HEK293 (cell line): ENCODE results near the gene PPARD.

Experiments
- CTCF ChIA-PET: fragments of 350-600 bp; formaldehyde crosslinking; extraction: SDS; loops from one replicate; lab custom pipeline; 2021; ENCODE audit warnings: antibody characterized with exemption; lab: Yijun Ruan, JAX
- POLR2A ChIA-PET: fragments of 300-600 bp; formaldehyde crosslinking; extraction: SDS; loops from one replicate; lab custom pipeline; 2020; ENCODE audit warnings: antibody characterized with exemption, inconsistent platforms; lab: Yijun Ruan, JAX
- H3K27ac ChIP-seq: fragments of 200-500 bp; sonication (Bioruptor generic); 2 replicates; pipeline ENCODE4 v1.5.1; 2014; ENCODE audit warnings: low read depth, low read length, control low read depth, inconsistent platforms; ENCODE audit errors: extremely low read depth
- H3K36me3 ChIP-seq, 2 experiments: fragments of 200-500 bp in 1 of 2; sonication (Bioruptor generic) in 1 of 2; 1 replicate in 1 of 2; 2 replicates in 1 of 2; pipeline ENCODE4 v1.5.1; 2014 to 2017; ENCODE audit warnings: inconsistent platforms in 2 of 2, low read length in 2 of 2; ENCODE audit not compliant: control insufficient read depth in 2 of 2, insufficient read depth in 1 of 2
- H3K4me1 ChIP-seq: fragments of 200-500 bp; sonication (Bioruptor generic); 2 replicates; pipeline ENCODE4 v1.5.1; 2014; ENCODE audit warnings: mild to moderate bottlenecking, low read length, inconsistent platforms; ENCODE audit not compliant: control insufficient read depth, insufficient read depth
- H3K4me3 ChIP-seq: 2 replicates; pipeline ENCODE4 v1.5.1; 2011; ENCODE audit warnings: low read depth, mild to moderate bottlenecking, control low read depth, low read length, moderate library complexity
- H3K9me3 ChIP-seq: fragments of 200-500 bp; sonication (Bioruptor generic); 2 replicates; pipeline ENCODE4 v1.5.1; 2014; ENCODE audit warnings: low read depth, low read length, inconsistent platforms; ENCODE audit not compliant: control insufficient read depth, insufficient read depth
- GLI2 ChIP-seq: fragments of 450-650 bp; formaldehyde crosslinking; IDR thresholded peaks from 2 replicates; pipeline ENCODE4; 2017; ENCODE audit warnings: missing biosample characterization, missing genetic modification characterization, low read depth, borderline replicate concordance
- HOXC10 ChIP-seq: sonication (generic); formaldehyde crosslinking; IDR thresholded peaks from 2 replicates; pipeline ENCODE4 v1.8.1; 2023; ENCODE audit warnings: mild to moderate bottlenecking, missing genetic modification reagents
- MZF1 ChIP-seq: fragments of 450-650 bp; formaldehyde crosslinking; IDR thresholded peaks from 2 replicates; pipeline ENCODE4 v1.5.1; 2017; ENCODE audit warnings: missing biosample characterization, missing genetic modification characterization, borderline replicate concordance
- OVOL3 ChIP-seq: fragments of 450-650 bp; formaldehyde crosslinking; IDR thresholded peaks from 2 replicates; pipeline ENCODE4 v1.5.1; 2016; ENCODE audit warnings: missing biosample characterization, missing genetic modification characterization
- PRDM1 ChIP-seq: fragments of 450-650 bp; formaldehyde crosslinking; IDR thresholded peaks from 2 replicates; pipeline ENCODE4; 2016; ENCODE audit warnings: missing biosample characterization, missing genetic modification characterization
- SP7 ChIP-seq: fragments of 450-650 bp; formaldehyde crosslinking; IDR thresholded peaks from 2 replicates; pipeline ENCODE4 v1.5.1; 2016; ENCODE audit warnings: missing biosample characterization, missing genetic modification characterization
- ZBTB21 ChIP-seq: fragments of 450-650 bp; formaldehyde crosslinking; IDR thresholded peaks from 2 replicates; pipeline ENCODE4 v1.5.1; 2017; ENCODE audit warnings: missing biosample characterization, missing genetic modification characterization
- ZFP69B ChIP-seq: fragments of 450-650 bp; formaldehyde crosslinking; IDR thresholded peaks from 2 replicates; pipeline ENCODE4 v1.5.1; 2016; ENCODE audit warnings: missing biosample characterization, missing genetic modification characterization
- ZNF132 ChIP-seq: fragments of 450-650 bp; formaldehyde crosslinking; IDR thresholded peaks from 2 replicates; pipeline ENCODE4 v1.5.1; 2017; ENCODE audit warnings: missing biosample characterization, missing genetic modification characterization, borderline replicate concordance
- ZNF174 ChIP-seq: fragments of 450-650 bp; formaldehyde crosslinking; IDR thresholded peaks from 2 replicates; pipeline ENCODE4 v1.5.0; 2017; ENCODE audit warnings: missing biosample characterization, mild to moderate bottlenecking, missing genetic modification characterization
- ZNF19 ChIP-seq: fragments of 450-650 bp; formaldehyde crosslinking; IDR thresholded peaks from 2 replicates; pipeline ENCODE4; 2016; ENCODE audit warnings: missing biosample characterization, missing genetic modification characterization, low read depth
- ZNF341 ChIP-seq: fragments of 450-650 bp; formaldehyde crosslinking; IDR thresholded peaks from 2 replicates; pipeline ENCODE4; 2016; ENCODE audit warnings: low read depth, missing biosample characterization, missing genetic modification characterization
- ZNF391 ChIP-seq: fragments of 450-650 bp; formaldehyde crosslinking; IDR thresholded peaks from 2 replicates; pipeline ENCODE4 v1.5.1; 2016; ENCODE audit warnings: low read depth, missing biosample characterization, missing genetic modification characterization, borderline replicate concordance
- ZNF473 ChIP-seq: fragments of 450-650 bp; formaldehyde crosslinking; IDR thresholded peaks from 2 replicates; pipeline ENCODE4 v1.5.1; 2017; ENCODE audit warnings: missing biosample characterization, missing genetic modification characterization
- ZNF510 ChIP-seq: fragments of 450-650 bp; formaldehyde crosslinking; IDR thresholded peaks from 2 replicates; pipeline ENCODE4 v1.5.1; 2018; ENCODE audit warnings: mild to moderate bottlenecking, missing genetic modification characterization, missing biosample characterization; ENCODE audit not compliant: insufficient replicate concordance
- ZNF529 ChIP-seq: fragments of 450-650 bp; formaldehyde crosslinking; IDR thresholded peaks from 2 replicates; pipeline ENCODE4 v1.5.1; 2017; ENCODE audit warnings: missing genetic modification characterization, missing biosample characterization; ENCODE audit not compliant: insufficient replicate concordance
- ZNF768 ChIP-seq: fragments of 450-650 bp; formaldehyde crosslinking; IDR thresholded peaks from 2 replicates; pipeline ENCODE4 v1.5.1; 2018; ENCODE audit warnings: missing biosample characterization, mild to moderate bottlenecking, missing genetic modification characterization
- ZSCAN23 ChIP-seq: fragments of 450-650 bp; formaldehyde crosslinking; IDR thresholded peaks from 2 replicates; pipeline ENCODE4 v1.5.1; 2016; ENCODE audit warnings: missing biosample characterization, missing genetic modification characterization
- ZSCAN30 ChIP-seq: fragments of 450-650 bp; IDR thresholded peaks from 2 replicates; pipeline ENCODE4 v1.5.1; 2018; ENCODE audit warnings: missing biosample characterization, mild to moderate bottlenecking, missing genetic modification characterization, moderate library complexity
- TF ChIP-seq, protein P1 (sequence below): fragments of 450-650 bp; formaldehyde crosslinking; IDR thresholded peaks from 2 replicates; pipeline ENCODE4 v1.5.1; 2016; ENCODE audit warnings: missing biosample characterization, missing genetic modification characterization
- TF ChIP-seq, protein P2 (sequence below): fragments of 450-650 bp; formaldehyde crosslinking; IDR thresholded peaks from 2 replicates; pipeline ENCODE4 v1.5.1; 2016; ENCODE audit warnings: missing biosample characterization, missing genetic modification characterization
- TF ChIP-seq, protein P3 (sequence below): fragments of 450-650 bp; formaldehyde crosslinking; IDR thresholded peaks from 2 replicates; pipeline ENCODE4 v1.5.1; 2016; ENCODE audit warnings: missing biosample characterization, missing genetic modification characterization
- TF ChIP-seq, protein P4 (sequence below): fragments of 450-650 bp; formaldehyde crosslinking; IDR thresholded peaks from 2 replicates; pipeline ENCODE4 v1.5.1; 2017; ENCODE audit warnings: missing biosample characterization, missing genetic modification characterization
- TF ChIP-seq, protein P5 (sequence below): fragments of 450-650 bp; formaldehyde crosslinking; IDR thresholded peaks from 2 replicates; pipeline ENCODE4 v1.5.1; 2016; ENCODE audit warnings: missing biosample characterization, missing genetic modification characterization

Gene PPARD

DNA sequence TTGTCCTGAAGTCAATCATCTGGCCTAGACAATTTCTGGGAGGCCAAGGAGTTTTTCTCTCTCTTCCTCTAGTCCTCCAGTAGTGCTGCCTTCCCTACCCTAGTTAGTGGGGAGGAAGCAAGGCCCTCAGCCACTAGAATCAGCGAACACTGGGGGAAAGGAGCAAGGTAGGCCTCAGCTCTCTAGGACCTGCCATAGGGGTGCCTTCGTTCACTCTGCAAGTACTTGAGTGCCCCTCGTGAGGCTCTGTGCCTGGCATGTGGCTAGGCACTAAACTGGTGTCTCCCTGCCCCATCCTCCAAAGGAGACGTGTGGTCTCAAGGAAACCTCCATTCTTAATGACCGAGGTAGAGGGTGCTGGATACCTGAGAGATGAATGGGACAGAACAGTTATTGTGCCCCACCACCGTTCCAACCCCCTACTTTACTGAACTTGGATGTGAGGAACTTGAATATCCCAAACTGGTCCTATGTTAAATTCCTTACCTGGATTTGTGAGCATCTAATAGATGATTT is 43.7 kb upstream of the PPARD start:
- CTCF ChIA-PET, result interaction anchor here (0.7 to 3.5 kb wide), 2 partner anchors 27 to 160 kb away, joined by 4 to 16 read pairs; no protein-coding TSS in a partner anchor
- H3K36me3 ChIP-seq, result peaks cover 0 to 18% of the 10 kb centered on the region in 2 experiments; a peak in 1 of 3 replicates
- H3K4me1 ChIP-seq, result no peaks in the 10 kb centered on the region
- POLR2A ChIA-PET, result no interaction called here
- no peak overlapping the region for H3K4me3 ChIP-seq
- no peak overlapping the region for H3K27ac ChIP-seq
- H3K9me3 ChIP-seq, result no peaks in the 10 kb centered on the region
- no peak for TF ChIP-seq SP7
- TF ChIP-seq ZSCAN30 (tag by site-specific recombination), result no peak
- TF ChIP-seq MZF1 (tag by site-specific recombination), result no peak
- TF ChIP-seq HOXC10, result no peak
- TF ChIP-seq ZFP69B (tag by site-specific recombination), result no peak
- TF ChIP-seq ZSCAN23, result no peak
- no peak for TF ChIP-seq ZNF529 (tag by site-specific recombination)
- no peak for TF ChIP-seq ZNF391
- TF ChIP-seq PRDM1, result no peak
- TF ChIP-seq ZNF768 (tag by site-specific recombination), result no peak
- TF ChIP-seq, protein P1, sequence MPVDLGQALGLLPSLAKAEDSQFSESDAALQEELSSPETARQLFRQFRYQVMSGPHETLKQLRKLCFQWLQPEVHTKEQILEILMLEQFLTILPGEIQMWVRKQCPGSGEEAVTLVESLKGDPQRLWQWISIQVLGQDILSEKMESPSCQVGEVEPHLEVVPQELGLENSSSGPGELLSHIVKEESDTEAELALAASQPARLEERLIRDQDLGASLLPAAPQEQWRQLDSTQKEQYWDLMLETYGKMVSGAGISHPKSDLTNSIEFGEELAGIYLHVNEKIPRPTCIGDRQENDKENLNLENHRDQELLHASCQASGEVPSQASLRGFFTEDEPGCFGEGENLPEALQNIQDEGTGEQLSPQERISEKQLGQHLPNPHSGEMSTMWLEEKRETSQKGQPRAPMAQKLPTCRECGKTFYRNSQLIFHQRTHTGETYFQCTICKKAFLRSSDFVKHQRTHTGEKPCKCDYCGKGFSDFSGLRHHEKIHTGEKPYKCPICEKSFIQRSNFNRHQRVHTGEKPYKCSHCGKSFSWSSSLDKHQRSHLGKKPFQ (tag by site-specific recombination), result no peak
- no peak for TF ChIP-seq ZNF510 (tag by site-specific recombination)

DNA sequence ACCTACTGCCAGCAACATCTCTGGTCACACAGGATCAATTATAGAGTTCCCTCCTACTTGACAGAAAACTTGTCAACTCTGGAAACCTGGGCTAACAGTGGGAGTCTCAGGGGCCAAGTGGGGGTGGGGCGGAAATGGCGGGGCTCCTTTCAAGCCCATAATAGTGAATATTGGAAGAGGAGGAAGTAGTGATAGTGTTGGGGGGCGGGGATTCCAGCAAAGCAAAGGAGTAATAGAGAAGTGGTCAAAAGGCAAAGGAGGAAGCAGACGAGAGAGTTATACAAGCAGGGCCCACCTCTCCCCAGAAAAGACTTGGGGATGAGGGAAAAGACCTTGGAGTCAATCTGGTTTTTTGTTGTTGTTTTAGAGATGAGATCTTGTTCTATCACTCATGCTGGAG is 42.7 kb upstream of the PPARD start:
- CTCF ChIA-PET, result interaction anchor here (0.6 to 2.5 kb wide), 3 partner anchors 28 to 171 kb away, joined by 3 to 17 read pairs (median 4); no protein-coding TSS in a partner anchor
- Histone ChIP-seq H3K4me1 (no peaks in the 10 kb centered on the region), H3K9me3 (no peaks in the 10 kb centered on the region), H3K27ac (no peak overlapping the region), H3K4me3 (no peak overlapping the region), H3K36me3 (peaks cover 0 to 9% of the 10 kb centered on the region in 2 experiments; a peak in 1 of 3 replicates)
- TF ChIP-seq ZNF174 (tag by site-specific recombination), result no peak
- no peak for TF ChIP-seq OVOL3 (tag by site-specific recombination)
- POLR2A ChIA-PET, result no interaction called here

DNA sequence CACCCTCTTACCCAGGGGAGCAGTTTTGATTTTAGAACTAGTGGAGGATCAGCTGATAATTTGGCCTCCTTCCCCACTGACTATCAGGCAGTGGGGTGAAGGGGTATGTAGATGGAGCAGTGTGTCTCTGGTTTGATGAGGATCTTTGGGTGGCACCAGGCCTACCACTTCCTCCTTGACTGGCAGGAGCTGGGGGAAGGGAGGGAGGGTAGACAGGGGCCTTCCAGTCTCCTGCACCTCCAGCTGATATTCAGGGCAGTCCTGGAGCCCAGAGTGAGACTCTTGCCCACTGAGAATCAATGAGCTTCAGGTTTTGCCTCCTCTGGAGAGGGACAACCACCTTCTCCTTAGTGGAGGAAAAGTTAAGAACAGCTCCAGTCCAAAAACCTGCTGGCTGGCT is 41.5 kb upstream of the PPARD start:
- Histone ChIP-seq H3K4me3 (no peak overlapping the region), H3K9me3 (no peaks in the 10 kb centered on the region), H3K36me3 (no peaks in the 10 kb centered on the region), H3K27ac (no peak overlapping the region), H3K4me1 (no peaks in the 10 kb centered on the region)
- CTCF ChIA-PET, result interaction anchor here (0.5 to 2.5 kb wide), 4 partner anchors 27 to 149 kb away, joined by 3 to 17 read pairs (median 4); no protein-coding TSS in a partner anchor
- POLR2A ChIA-PET, result interaction anchor here (0.6 to 1.1 kb wide), 5 partner anchors 16 to 179 kb away, joined by 3 to 5 read pairs (median 4); no protein-coding TSS in a partner anchor
- TF ChIP-seq ZNF473 (tag by site-specific recombination) (no peak), ZNF19 (tag by site-specific recombination) (no peak), ZBTB21 (no peak), ZNF341 (tag by site-specific recombination) (no peak), ZNF529 (tag by site-specific recombination) (no peak), GLI2 (tag by site-specific recombination) (no peak), ZNF132 (no peak), ZNF768 (tag by site-specific recombination) (no peak)
- TF ChIP-seq, protein P2, sequence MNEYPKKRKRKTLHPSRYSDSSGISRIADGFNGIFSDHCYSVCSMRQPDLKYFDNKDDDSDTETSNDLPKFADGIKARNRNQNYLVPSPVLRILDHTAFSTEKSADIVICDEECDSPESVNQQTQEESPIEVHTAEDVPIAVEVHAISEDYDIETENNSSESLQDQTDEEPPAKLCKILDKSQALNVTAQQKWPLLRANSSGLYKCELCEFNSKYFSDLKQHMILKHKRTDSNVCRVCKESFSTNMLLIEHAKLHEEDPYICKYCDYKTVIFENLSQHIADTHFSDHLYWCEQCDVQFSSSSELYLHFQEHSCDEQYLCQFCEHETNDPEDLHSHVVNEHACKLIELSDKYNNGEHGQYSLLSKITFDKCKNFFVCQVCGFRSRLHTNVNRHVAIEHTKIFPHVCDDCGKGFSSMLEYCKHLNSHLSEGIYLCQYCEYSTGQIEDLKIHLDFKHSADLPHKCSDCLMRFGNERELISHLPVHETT (tag by site-specific recombination), result no peak
- TF ChIP-seq, protein P3, sequence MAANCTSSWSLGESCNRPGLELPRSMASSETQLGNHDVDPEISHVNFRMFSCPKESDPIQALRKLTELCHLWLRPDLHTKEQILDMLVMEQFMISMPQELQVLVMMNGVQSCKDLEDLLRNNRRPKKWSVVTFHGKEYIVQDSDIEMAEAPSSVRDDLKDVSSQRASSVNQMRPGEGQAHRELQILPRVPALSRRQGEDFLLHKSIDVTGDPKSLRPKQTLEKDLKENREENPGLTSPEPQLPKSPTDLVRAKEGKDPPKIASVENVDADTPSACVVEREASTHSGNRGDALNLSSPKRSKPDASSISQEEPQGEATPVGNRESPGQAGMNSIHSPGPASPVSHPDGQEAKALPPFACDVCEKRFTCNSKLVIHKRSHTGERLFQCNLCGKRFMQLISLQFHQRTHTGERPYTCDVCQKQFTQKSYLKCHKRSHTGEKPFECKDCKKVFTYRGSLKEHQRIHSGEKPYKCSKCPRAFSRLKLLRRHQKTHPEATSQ, result no peak
- TF ChIP-seq, protein P4, sequence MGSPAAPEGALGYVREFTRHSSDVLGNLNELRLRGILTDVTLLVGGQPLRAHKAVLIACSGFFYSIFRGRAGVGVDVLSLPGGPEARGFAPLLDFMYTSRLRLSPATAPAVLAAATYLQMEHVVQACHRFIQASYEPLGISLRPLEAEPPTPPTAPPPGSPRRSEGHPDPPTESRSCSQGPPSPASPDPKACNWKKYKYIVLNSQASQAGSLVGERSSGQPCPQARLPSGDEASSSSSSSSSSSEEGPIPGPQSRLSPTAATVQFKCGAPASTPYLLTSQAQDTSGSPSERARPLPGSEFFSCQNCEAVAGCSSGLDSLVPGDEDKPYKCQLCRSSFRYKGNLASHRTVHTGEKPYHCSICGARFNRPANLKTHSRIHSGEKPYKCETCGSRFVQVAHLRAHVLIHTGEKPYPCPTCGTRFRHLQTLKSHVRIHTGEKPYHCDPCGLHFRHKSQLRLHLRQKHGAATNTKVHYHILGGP (tag by site-specific recombination), result no peak
- TF ChIP-seq, protein P5, sequence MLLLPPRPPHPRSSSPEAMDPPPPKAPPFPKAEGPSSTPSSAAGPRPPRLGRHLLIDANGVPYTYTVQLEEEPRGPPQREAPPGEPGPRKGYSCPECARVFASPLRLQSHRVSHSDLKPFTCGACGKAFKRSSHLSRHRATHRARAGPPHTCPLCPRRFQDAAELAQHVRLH, result no peak
- TF ChIP-seq, protein P1 (tag by site-specific recombination), result no peak
